Activated effector memory CD4-positive, alpha-beta T cell treated with anti-CD3 and anti-CD28 coated beads, Interleukin-2, amount 50 U/mL, for 16 hours (primary cell): ENCODE data around the gene PPP4R3C.
"Not testable (repeated sequence)": the region's sequence is repeated elsewhere in the genome, so short reads cannot be mapped to it uniquely, and the experiment has no call there.

Source experiments
- DNase-seq: peaks from one replicate; pipeline ENCODE4 v3.0.0-alpha.2; 2020

Gene PPP4R3C

GRCh38 chrX:27463187-27463586, at the start of gene PPP4R3C:
Gene PPP4R3C (minus strand): TSS chrX:27463341. CDS start chrX:27463296, 45 bp downstream.
- no peak for DNase-seq

- DNase-seq: no peak
Measured at GRCh38 chrX:27491397-27491796, 28.3 kb upstream of the PPP4R3C start.

GRCh38 chrX:27466051-27466450, 2.9 kb upstream of the PPP4R3C start:
- no peak for DNase-seq

- no peak for DNase-seq
Measured at GRCh38 chrX:27465036-27465435, 1.9 kb upstream of the PPP4R3C start.

- DNase-seq: not testable (repeated sequence)
Measured at GRCh38 chrX:27459129-27459528, 4.0 kb downstream of the PPP4R3C start.

- not testable (repeated sequence) for DNase-seq
Measured at GRCh38 chrX:27458544-27458943, 4.6 kb downstream of the PPP4R3C start.

GRCh38 chrX:27451324-27451723, 11.8 kb downstream of the PPP4R3C start:
- DNase-seq: no peak

GRCh38 chrX:27446423-27446822, 16.7 kb downstream of the PPP4R3C start:
- DNase-seq: no peak

GRCh38 chrX:27445438-27445837, 17.7 kb downstream of the PPP4R3C start:
- no peak for DNase-seq

GRCh38 chrX:27444093-27444908, 18.8 kb downstream of the PPP4R3C start:
- no peak for DNase-seq

- not testable (repeated sequence) for DNase-seq
Measured at GRCh38 chrX:27442392-27442791, 20.7 kb downstream of the PPP4R3C start.

GRCh38 chrX:27439771-27440170, 23.4 kb downstream of the PPP4R3C start:
- DNase-seq: no peak

GRCh38 chrX:27438937-27439336, 24.2 kb downstream of the PPP4R3C start:
- no peak for DNase-seq

GRCh38 chrX:27435031-27435430, 28.1 kb downstream of the PPP4R3C start:
- no peak for DNase-seq
